GM21390 (cell line): ENCODE results near the gene PLA2G2D.

Experiments
- ATAC-seq: cut with Tn5 transposase; IDR thresholded peaks from one replicate; pipeline ENCODE4 v1.9.1; 2021; ENCODE audit not compliant: unreplicated experiment

PLA2G2D gene

GRCh38 chr1:20115479-20115878 lies 3.9 kb downstream of the PLA2G2D start:
- ATAC-seq, result no peak

GRCh38 chr1:20114021-20114648 lies 5.2 kb downstream of the PLA2G2D start:
- ATAC-seq, result no peak

GRCh38 chr1:20112279-20113000 lies 6.9 kb downstream of the PLA2G2D start:
- ATAC-seq, result no peak

- ATAC-seq, result no peak
These were observed 7.9 kb downstream of the PLA2G2D start for GRCh38 chr1:20111452-20111851.

DNA sequence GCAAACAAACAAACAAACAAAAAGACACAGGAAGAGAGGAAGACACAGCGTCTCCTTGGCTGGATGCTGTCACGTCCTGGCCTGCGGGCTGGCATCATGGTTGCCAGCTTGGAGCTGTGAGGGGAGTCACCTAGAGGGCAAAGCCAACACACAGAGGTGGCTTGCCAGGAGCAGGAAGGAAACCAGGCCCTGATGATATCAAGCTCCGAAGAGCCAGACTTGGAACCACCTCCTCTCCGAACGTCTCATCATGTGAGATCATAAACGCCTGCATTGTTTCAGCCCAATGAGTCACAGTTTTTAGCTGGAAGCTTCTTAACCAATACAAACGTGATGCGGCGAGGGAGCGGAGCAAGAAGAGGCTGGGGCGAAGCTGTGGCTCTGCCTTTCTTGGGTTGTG lies 8.7 kb downstream of the PLA2G2D start:
- no peak for ATAC-seq

DNA sequence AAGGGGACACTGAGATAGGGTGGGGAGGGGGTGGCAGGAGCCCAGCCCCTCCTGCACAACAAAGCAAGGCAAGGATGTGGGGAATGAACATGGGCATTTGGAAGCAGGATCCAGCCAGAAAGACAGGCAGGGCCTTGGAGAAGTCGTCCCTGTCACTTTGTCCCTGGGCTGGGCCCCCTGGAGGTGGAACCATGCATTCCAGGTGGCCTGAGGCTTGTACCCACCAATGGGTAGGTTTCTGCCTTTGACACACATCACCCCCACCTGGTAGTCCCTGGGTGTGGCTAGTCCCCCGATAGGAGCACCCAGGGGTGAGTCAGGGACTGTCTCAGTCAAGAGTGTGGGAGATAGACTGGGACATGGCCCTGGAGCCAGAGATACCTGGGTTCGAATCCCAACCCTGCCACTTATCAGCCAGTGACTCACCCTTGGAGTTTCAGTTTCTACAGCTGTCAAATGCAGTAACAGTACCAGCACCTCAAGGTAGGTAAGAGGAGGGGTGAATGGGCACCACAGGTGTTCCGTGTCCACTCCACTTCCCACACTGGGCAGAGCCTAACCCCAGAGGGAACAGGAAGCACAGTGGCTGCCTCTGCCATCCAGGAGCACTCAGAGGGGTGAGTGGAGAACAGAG lies 10.0 kb downstream of the PLA2G2D start:
- ATAC-seq, result no peak

GRCh38 chr1:20108366-20109123 lies 10.8 kb downstream of the PLA2G2D start:
- no peak for ATAC-seq

- no peak for ATAC-seq
These were observed 11.5 kb downstream of the PLA2G2D start for GRCh38 chr1:20107796-20108195.

GRCh38 chr1:20107351-20107750 lies 12.0 kb downstream of the PLA2G2D start:
- no peak for ATAC-seq

DNA sequence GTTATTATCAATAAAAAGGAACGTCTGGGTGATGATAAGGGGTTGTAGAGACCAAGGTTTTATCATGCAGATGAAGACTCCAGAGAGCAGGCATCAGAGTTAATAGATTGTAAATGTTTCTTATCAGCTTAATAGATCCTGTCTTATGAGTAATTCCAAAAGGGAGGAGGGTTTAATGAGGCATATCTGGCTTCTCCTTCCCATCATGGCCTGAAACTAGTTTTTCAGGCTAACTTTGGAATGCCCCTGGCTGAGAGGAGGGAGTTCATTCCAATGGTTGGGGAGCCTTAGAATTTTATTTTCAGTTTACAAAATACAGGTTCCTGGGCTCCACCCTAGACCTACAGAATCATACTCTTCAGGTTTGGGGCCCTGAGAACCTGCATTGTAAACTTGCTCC lies 13.5 kb downstream of the PLA2G2D start:
- no peak for ATAC-seq

- ATAC-seq, result no peak
These were observed 16.5 kb downstream of the PLA2G2D start for GRCh38 chr1:20102875-20103274.

DNA sequence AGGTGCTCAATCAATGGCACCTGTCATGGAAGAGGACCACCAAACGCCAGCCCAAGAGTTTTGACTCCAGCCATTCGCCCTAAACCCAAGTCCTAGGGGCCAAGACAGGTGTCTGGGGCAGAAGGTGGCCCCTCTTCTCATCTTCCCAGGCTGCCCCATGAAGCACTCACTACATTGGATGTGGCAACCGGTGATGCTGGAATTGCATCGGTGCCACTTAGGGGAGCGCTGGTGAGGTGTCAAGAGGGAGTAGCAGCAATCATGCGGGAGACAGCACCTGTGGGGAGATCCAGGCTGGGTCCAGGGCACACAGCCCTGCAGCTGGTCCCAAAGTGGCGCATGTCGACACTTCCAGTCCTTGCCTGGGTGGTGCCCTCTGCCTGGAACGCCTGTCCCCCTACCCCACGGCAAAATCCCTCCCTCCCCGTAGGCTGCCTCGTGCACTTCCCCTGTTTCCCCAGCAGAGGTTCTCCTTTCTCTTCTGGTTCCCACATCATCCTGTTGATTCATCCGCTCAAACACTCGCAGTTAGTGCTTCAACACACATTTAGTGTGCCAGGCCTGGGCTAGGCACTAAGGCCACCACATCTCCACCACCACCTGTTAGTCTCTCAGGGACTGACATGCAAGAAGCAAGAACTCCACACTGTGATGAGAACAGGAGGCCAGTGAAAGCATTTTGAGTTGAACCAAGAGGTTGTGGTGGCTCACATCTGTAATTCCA lies 18.5 kb downstream of the PLA2G2D start:
- no peak for ATAC-seq

GRCh38 chr1:20099533-20099932 lies 19.8 kb downstream of the PLA2G2D start:
- no peak for ATAC-seq

DNA sequence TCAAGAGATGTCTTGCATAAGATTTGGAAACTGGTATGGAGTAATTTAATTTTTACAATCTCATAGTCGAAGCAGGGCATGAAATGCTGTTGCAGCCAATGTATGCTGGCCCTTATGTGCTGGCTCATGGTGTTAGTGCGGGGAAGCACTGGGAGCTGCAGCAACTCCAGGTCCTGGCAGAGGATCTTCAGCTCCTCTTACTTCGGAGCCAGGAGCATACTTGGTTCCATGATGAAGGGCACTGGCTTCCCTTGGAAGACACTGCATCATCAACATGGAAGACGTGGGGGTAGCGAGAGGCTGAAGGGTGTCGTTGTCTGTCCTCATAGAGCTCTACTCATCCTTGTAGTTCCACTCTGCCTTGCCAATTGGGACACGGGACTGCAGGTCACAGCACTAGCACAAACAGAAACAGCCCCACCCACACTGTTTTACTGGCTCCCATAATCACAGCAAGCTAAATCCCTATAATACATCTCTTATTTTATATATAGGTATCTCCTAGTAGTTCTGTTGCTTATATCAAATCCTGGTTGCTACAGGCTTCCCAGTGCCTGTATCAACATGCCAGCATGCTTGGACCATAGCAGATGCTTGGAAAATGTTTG lies 22.4 kb downstream of the PLA2G2D start:
- ATAC-seq, result no peak

DNA sequence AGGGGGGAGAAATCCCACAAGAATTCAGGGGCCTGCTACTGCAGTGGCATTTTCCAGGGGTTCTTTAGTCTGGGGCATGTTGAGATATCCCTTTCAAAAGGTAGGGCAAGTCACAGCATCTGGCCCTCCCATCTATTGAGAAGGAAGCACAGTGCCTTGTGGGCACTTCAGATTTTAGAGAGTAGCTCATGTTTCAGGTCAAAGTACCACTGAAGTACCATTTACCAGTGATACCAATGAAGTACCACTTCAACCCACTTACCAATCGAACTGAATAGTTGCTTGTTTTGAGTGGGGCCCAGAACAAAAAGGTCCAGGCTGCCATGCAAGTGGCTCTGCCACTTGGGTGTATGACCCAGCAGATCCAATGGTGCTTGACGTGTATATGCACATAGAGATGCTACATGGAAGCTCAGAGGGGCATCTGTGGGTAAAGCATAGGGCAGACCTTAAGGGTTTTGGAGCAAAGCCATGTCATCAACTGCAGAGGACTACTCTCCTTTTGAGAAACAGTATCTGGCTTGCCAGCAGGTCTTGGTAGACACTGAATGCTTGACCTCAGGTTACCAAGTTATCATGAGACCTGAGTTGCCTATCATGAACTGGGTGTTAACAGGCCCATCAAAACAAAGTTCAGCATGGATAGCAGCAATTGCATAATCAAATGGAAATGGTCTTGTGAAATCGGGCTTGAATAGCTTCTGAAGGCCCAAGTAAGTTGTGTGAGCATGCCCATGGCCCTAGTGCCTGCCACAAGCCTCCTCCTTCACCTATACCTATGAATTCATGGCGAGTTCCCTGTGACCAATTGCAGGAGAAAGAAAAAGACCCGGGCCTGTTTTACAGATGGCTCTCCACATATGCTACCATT lies 23.5 kb downstream of the PLA2G2D start:
- ATAC-seq, result no peak

DNA sequence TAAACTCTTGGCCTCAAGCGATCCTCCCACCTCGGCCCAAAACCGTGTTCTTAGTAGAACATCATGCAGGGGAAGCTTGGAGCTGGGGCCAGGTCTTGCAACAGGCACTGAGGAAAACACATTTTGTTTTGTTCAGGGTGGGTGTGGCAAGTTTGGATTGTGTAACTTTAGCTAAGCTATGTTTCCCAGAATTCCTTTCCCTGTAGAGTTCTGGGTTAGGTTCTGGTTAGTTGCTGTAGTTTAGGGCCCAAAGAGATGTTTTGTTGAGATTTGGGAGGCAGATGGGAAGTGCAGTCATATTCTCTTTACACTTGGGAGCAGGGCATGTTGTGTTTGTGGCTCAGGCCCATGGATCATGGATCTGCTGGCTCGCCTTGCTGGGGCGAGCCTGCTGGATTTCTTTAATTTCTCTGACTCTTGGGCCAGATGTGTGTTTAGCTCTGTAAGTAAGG lies 25.4 kb downstream of the PLA2G2D start:
- ATAC-seq, result no peak

GRCh38 chr1:20093303-20093702 lies 26.0 kb downstream of the PLA2G2D start:
- no peak for ATAC-seq

DNA sequence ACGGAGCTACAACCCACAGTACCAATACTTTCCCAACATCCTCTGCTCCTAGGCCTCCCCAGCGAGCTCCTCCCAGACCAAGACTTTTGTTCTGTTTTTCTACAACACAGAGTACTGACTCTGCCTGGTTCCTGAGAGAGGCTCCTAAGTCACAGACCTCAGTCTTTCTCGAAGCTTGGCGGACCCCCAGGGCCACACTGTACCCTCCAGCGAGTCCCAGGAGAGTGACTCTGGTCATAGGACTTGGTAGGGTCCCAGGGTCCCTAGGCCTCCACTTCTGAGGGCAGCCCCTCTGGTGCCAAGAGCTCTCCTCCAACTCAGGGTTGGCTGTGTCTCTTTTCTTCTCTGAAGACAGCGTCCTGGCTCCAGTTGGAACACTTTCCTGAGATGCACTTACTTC lies 28.7 kb downstream of the PLA2G2D start:
- ATAC-seq, result no peak

DNA sequence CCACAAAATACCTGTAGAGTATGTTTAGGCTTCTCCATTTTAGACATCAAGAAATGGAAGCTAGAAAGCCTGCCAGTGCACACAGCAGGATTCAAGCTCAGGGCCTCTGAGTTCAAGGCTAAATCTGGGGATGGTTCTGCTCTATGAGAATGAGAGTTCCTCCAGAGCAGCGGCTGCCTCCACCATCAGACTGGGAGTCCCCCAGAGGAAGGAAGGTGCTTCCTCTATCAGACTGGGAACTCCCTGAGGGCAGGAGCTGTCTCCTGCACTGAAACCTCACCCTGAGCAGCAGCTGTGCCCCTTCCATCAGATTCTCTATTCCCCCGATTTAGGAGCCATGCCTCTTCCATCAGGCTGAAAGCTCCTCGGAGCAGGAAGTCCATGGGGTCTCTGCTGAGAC lies 29.2 kb downstream of the PLA2G2D start:
- ATAC-seq, result no peak
